Spleen (tissue), 11 donors: ENCODE measurements around the gene KLHL28. TPM values are rescaled to one million over a fixed set of nuclear protein-coding genes. Genes with fewer than 3 reads are reported as not detected.

Experiments used
- DNase-seq: peaks from one replicate; pipeline ENCODE4 v3.0.0-alpha.2; 2020
- H3K27ac ChIP-seq, 8 donors: fragments of 200-600 bp; sonication (generic) in 7 of 8; 1 replicate in 4 of 8; 2 replicates in 4 of 8; pipeline versions ENCODE4 v1.5.0 to v1.8.0; 2016 to 2021; ENCODE audit warnings: inconsistent platforms in 4 of 8, mild to moderate bottlenecking in 4 of 8, moderate library complexity in 1 of 8
- H3K27me3 ChIP-seq, 7 donors: fragments of 200-600 bp; sonication (generic) in 6 of 7; replicated peaks in 1 of 7; 1 replicate in 4 of 7; 2 replicates in 3 of 7; pipeline versions ENCODE4 v1.5.0 to v1.8.0; 2016 to 2021; ENCODE audit warnings: inconsistent platforms in 3 of 7, mild to moderate bottlenecking in 1 of 7
- H3K36me3 ChIP-seq, 6 donors: fragments of 200-600 bp; sonication (generic) in 5 of 6; 1 replicate in 4 of 6; 2 replicates in 2 of 6; pipeline versions ENCODE4 v1.5.0 to v1.8.0; 2016 to 2021; ENCODE audit warnings: inconsistent platforms in 2 of 6
- H3K4me1 ChIP-seq, 6 donors: fragments of 200-600 bp; sonication (generic) in 5 of 6; 1 replicate in 3 of 6; 2 replicates in 3 of 6; pipeline versions ENCODE4 v1.5.0 to v1.8.0; 2016 to 2021; ENCODE audit warnings: inconsistent platforms in 3 of 6
- H3K4me3 ChIP-seq, 8 donors: fragments of 200-600 bp; sonication (generic) in 7 of 8; 1 replicate in 4 of 8; 2 replicates in 4 of 8; pipeline versions ENCODE4 v1.5.0 to v1.8.0; 2016 to 2021; ENCODE audit warnings: inconsistent platforms in 4 of 8, mild to moderate bottlenecking in 4 of 8, moderate library complexity in 2 of 8
- H3K9me3 ChIP-seq, 8 donors: fragments of 200-600 bp; sonication (generic) in 7 of 8; 1 replicate in 4 of 8; 2 replicates in 4 of 8; pipeline versions ENCODE4 v1.5.0 to v1.8.0; 2016 to 2021; ENCODE audit warnings: inconsistent platforms in 4 of 8
- POLR2A ChIP-seq, 3 donors: fragments of 450-650 bp; IDR thresholded peaks; one replicate each; pipeline ENCODE4 v1.5.1; 2017; ENCODE audit warnings: antibody characterized with exemption in 3 of 3, mild to moderate bottlenecking in 1 of 3
- POLR2AphosphoS5 ChIP-seq, 3 donors: sonication (generic); formaldehyde crosslinking; IDR thresholded peaks; one replicate each; pipeline ENCODE4 v1.5.1; 2017; ENCODE audit warnings: antibody characterized with exemption in 3 of 3
- WGBS, 5 donors: extraction: QIAGEN DNeasy Blood & Tissue Kit in 3 of 5; methylation state at CpG; one replicate each; pipeline versions ENCODE4 v1.1.5 to v1.1.7; 2013 to 2018; 5-methylcytosine and 5-hydroxymethylcytosine counted together
- intact Hi-C: fragments of 100-400 bp; cut with DNase I; formaldehyde crosslinking; loops from one replicate; pipeline ENCODE4 v1.15.0; 2023; ENCODE audit warnings: low total_unique reads
- polyA plus RNA-seq, 3 donors: library from polyadenylated mRNA; stranded (reverse); fragments of 200-250 nt; gene quantifications; one replicate each; pipeline ENCODE4 v1.2.1, GENCODE V29; 2013
- total RNA-seq, 7 donors: library from RNA; depleted of rRNA in 3 of 7; stranded (reverse); fragments of >200 nt in 3 of 7; fragmentation: NEBNext Ultra II Directional in 4 of 7; extraction: Animal tissue kit (Norgen Biotek cat#: 25700) in 4 of 7; gene quantifications; one replicate each; pipeline versions ENCODE4 v1.1.0 to v1.2.1, GENCODE V29; 2016 to 2021
- TF ChIP-seq, protein P1 (sequence below), 11 experiments: fragments of 200-600 bp in 7 of 11; fragments of 450-650 bp in 4 of 11; sonication (generic) in 4 of 11; IDR thresholded peaks in 8 of 11; conservative IDR thresholded peaks in 3 of 11; 1 replicate in 7 of 11; 2 replicates in 4 of 11; pipeline versions ENCODE4 v1.4.0 to v1.8.0; 2016 to 2021; ENCODE audit warnings: antibody characterized with exemption in 11 of 11, inconsistent platforms in 4 of 11, mild to moderate bottlenecking in 1 of 11
- donor health status: healthy with polysubstance abuse.
- donor health status: DM: no; HTN: no; CAD: no; lungs with moderate emphysema.
- donor health status: DM: no; HTN: no; CAD: no.
- donor health status: Bipolar disorder and iron deficiency.
- donor health status: healthy.
- donor health status: DM: no; HTN: no; CAD: no.
- donor health status: DM: yes; HTN: yes; CAD: no.

Gene KLHL28
- total and polyA plus RNA-seq, 10 donors: 2.1 to 21.5 (median 14.9) TPM

DNA sequence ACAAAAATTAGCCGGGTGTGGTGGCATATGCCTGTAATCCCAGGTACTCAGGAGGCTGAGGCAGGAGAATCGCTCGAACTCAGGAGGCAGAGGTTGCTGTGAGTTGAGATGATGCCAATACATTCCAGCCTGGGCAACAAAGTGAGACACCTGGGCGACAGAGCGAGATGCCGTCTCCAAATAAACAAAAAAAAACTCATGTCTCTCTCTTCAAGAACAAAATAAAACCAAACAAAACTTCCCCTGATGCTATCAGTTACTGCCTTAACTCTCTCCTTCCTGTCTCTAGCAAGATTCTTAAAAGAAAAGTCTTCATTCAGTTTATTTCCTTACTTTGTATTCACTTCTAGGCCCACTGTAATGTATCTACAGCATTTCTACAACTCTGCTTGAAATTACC is 20.8 kb downstream of the KLHL28 start:
- Histone ChIP-seq H3K27me3 (no peaks in the 10 kb centered on the region), H3K9me3 (peaks cover 0 to 5% (median 0%) of the 10 kb centered on the region in 8 donors), H3K36me3 (peaks cover 3 to 99% (median 42%) of the 10 kb centered on the region in 6 donors), H3K27ac (no peak overlapping the region), H3K4me1 (no peaks in the 10 kb centered on the region), H3K4me3 (no peak overlapping the region)
- DNase-seq: no peak
- TF ChIP-seq, protein P1, sequence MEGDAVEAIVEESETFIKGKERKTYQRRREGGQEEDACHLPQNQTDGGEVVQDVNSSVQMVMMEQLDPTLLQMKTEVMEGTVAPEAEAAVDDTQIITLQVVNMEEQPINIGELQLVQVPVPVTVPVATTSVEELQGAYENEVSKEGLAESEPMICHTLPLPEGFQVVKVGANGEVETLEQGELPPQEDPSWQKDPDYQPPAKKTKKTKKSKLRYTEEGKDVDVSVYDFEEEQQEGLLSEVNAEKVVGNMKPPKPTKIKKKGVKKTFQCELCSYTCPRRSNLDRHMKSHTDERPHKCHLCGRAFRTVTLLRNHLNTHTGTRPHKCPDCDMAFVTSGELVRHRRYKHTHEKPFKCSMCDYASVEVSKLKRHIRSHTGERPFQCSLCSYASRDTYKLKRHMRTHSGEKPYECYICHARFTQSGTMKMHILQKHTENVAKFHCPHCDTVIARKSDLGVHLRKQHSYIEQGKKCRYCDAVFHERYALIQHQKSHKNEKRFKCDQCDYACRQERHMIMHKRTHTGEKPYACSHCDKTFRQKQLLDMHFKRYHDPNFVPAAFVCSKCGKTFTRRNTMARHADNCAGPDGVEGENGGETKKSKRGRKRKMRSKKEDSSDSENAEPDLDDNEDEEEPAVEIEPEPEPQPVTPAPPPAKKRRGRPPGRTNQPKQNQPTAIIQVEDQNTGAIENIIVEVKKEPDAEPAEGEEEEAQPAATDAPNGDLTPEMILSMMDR (IDR thresholded peaks at IDR 0.05 in 8 of 11, conservative IDR thresholded peaks at IDR 0.05 in 3 of 11): no peak
- TF ChIP-seq POLR2AphosphoS5 (IDR thresholded peaks at IDR 0.05) (no peak), POLR2A (IDR thresholded peaks at IDR 0.05) (no peak)
- WGBS, 5 donors: 76 to 96% (median 90%) methylated on average over 6 of the region's 6 CpGs
- intact Hi-C loops: no loop called here

GRCh38 chr14:44940211-44940610 is 21.5 kb downstream of the KLHL28 start:
- no peaks in the 10 kb centered on the region for H3K4me1 ChIP-seq
- no peak overlapping the region for H3K4me3 ChIP-seq
- H3K36me3 ChIP-seq: peaks cover 3 to 95% (median 38%) of the 10 kb centered on the region in 6 donors
- peaks cover 0 to 5% (median 0%) of the 10 kb centered on the region in 8 donors for H3K9me3 ChIP-seq
- intact Hi-C loops: no loop called here
- TF ChIP-seq POLR2AphosphoS5 (IDR thresholded peaks at IDR 0.05) (no peak), POLR2A (IDR thresholded peaks at IDR 0.05) (no peak)
- TF ChIP-seq, protein P1 (IDR thresholded peaks at IDR 0.05 in 8 of 11, conservative IDR thresholded peaks at IDR 0.05 in 3 of 11): no peak
- DNase-seq: no peak
- no peaks in the 10 kb centered on the region for H3K27me3 ChIP-seq
- no peak overlapping the region for H3K27ac ChIP-seq

DNA sequence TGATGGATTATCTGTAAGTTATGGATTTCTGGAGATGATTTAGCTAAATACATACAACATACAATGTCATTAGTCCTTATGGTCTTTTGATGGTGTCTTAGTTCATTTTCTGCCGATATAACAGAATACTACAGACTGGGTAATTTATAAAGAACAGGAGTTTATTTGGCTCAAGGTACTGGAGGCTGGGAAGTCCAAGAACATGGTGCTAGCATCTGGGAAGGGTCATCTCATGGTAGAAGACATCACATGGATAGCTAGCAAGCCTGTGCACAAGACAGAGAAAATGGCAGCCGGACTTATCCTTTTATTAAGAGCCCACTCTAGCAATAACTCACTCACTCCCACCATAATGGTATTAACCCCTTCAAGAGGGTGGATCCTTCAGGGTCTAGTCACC is 24.2 kb downstream of the KLHL28 start:
- H3K27me3 ChIP-seq: no peaks in the 10 kb centered on the region
- H3K27ac ChIP-seq: no peak overlapping the region
- H3K4me3 ChIP-seq: no peak overlapping the region
- no peak for DNase-seq
- TF ChIP-seq POLR2AphosphoS5 (IDR thresholded peaks at IDR 0.05) (no peak), POLR2A (IDR thresholded peaks at IDR 0.05) (no peak)
- TF ChIP-seq, protein P1 (IDR thresholded peaks at IDR 0.05 in 8 of 11, conservative IDR thresholded peaks at IDR 0.05 in 3 of 11): no peak
- peaks cover 0 to 90% (median 22%) of the 10 kb centered on the region in 6 donors for H3K36me3 ChIP-seq
- peaks cover 0 to 2% (median 0%) of the 10 kb centered on the region in 6 donors for H3K4me1 ChIP-seq
- 97 to 100% (median 99%) methylated on average over 2 of the region's 2 CpGs for WGBS, 5 donors
- intact Hi-C loops: no loop called here
- peaks cover 0 to 5% (median 0%) of the 10 kb centered on the region in 8 donors for H3K9me3 ChIP-seq

- Histone ChIP-seq H3K27ac (no peak overlapping the region), H3K9me3 (peaks cover 0 to 5% (median 0%) of the 10 kb centered on the region in 8 donors), H3K4me3 (no peak overlapping the region), H3K27me3 (no peaks in the 10 kb centered on the region), H3K4me1 (peaks cover 0 to 2% (median 0%) of the 10 kb centered on the region in 6 donors), H3K36me3 (peaks cover 0 to 85% (median 16%) of the 10 kb centered on the region in 6 donors)
- intact Hi-C loops: no loop called here
- 89 to 98% (median 95%) methylated on average over 2 of the region's 2 CpGs for WGBS, 5 donors
- TF ChIP-seq POLR2A (IDR thresholded peaks at IDR 0.05) (no peak), POLR2AphosphoS5 (IDR thresholded peaks at IDR 0.05) (no peak)
- TF ChIP-seq, protein P1 (IDR thresholded peaks at IDR 0.05 in 8 of 11, conservative IDR thresholded peaks at IDR 0.05 in 3 of 11): no peak
- no peak for DNase-seq
Measured at GRCh38 chr14:44935155-44935554, 26.6 kb downstream of the KLHL28 start.
